PC-3 (cell line): ENCODE measurements around the gene HK1. TPM values are rescaled to one million over a fixed set of nuclear protein-coding genes. Genes with fewer than 3 reads are reported as not detected.

Experiments used
- ATAC-seq: fragments of 200-7000 bp; cut with Tn5 transposase; 2 replicates; pipeline ENCODE4 v1.9.1; 2020; ENCODE audit warnings: mild to moderate bottlenecking, moderate library complexity
- BruUV-seq: library from RNA; stranded (reverse); fragments of 400-500 nt; replicated peaks from 2 replicates; lab custom pipeline; 2021; lab: Mats Ljungman, UMichigan
- CTCF ChIA-PET: fragments of 300-600 bp; sonication (Branson Sonifier 250); formaldehyde crosslinking; loops from one replicate; lab custom pipeline; 2022; ENCODE audit warnings: antibody characterized with exemption; lab: Charles Lee
- POLR2A ChIA-PET: fragments of 300-600 bp; sonication (Branson Sonifier 250); formaldehyde crosslinking; loops from one replicate; lab custom pipeline; 2022; ENCODE audit warnings: antibody characterized with exemption; ENCODE audit not compliant: unreplicated experiment; lab: Charles Lee
- DNase-seq: peaks from one replicate; pipeline ENCODE4 v3.0.0-alpha.2; 2015
- H2AFZ ChIP-seq: fragments of 300-600 bp; sonication (generic); 2 replicates; pipeline ENCODE4 v1.6.0; 2016; ENCODE audit warnings: antibody characterized with exemption, low read length
- H3F3A ChIP-seq: fragments of 300-600 bp; sonication (generic); one replicate; pipeline ENCODE4 v1.6.0; 2017; ENCODE audit warnings: antibody characterized with exemption, low read length, control low read depth, mild to moderate bottlenecking; ENCODE audit not compliant: unreplicated experiment
- H3K27ac ChIP-seq: fragments of 300-600 bp; sonication (generic); 2 replicates; pipeline ENCODE4 v1.5.1; 2016; ENCODE audit warnings: mild to moderate bottlenecking, low read length
- H3K27me3 ChIP-seq: fragments of 300-600 bp; sonication (generic); 2 replicates; pipeline ENCODE4 v1.6.1; 2016; ENCODE audit warnings: low read length, mixed read lengths
- H3K36me3 ChIP-seq: fragments of 300-600 bp; sonication (generic); 2 replicates; pipeline ENCODE4 v1.6.1; 2016; ENCODE audit warnings: low read depth, mixed run types, low read length, mixed read lengths
- H3K4me1 ChIP-seq: fragments of 300-600 bp; sonication (generic); 2 replicates; pipeline ENCODE4 v1.5.1; 2016; ENCODE audit warnings: low read length; ENCODE audit not compliant: insufficient read depth
- H3K4me2 ChIP-seq: fragments of 300-600 bp; sonication (generic); 2 replicates; pipeline ENCODE4 v1.6.0; 2016; ENCODE audit warnings: low read length
- H3K4me3 ChIP-seq: fragments of 300-600 bp; sonication (generic); 2 replicates; pipeline ENCODE4 v1.5.1; 2016; ENCODE audit warnings: mild to moderate bottlenecking, low read length, mixed read lengths
- H3K79me2 ChIP-seq: fragments of 300-600 bp; sonication (generic); 2 replicates; pipeline ENCODE4 v1.6.1; 2017; ENCODE audit warnings: low read length, mixed read lengths
- H3K9ac ChIP-seq: fragments of 300-600 bp; sonication (generic); 2 replicates; pipeline ENCODE4 v1.6.0; 2016; ENCODE audit warnings: mild to moderate bottlenecking, low read length
- H3K9me2 ChIP-seq: fragments of 300-600 bp; sonication (generic); replicated peaks from 2 replicates; pipeline ENCODE4 v1.6.1; 2016; ENCODE audit warnings: mixed run types, low read length, mixed read lengths
- H3K9me3 ChIP-seq: fragments of 300-600 bp; sonication (generic); 2 replicates; pipeline ENCODE4 v1.6.1; 2016; ENCODE audit warnings: low read length, mixed read lengths
- H4K20me1 ChIP-seq: fragments of 300-600 bp; sonication (generic); 2 replicates; pipeline ENCODE4 v1.6.1; 2016; ENCODE audit warnings: low read length, mixed read lengths
- CTCF ChIP-seq: fragments of 300-600 bp; sonication (generic); conservative IDR thresholded peaks from 2 replicates; pipeline ENCODE4 v1.5.1; 2017; ENCODE audit warnings: antibody characterized with exemption, low read depth, mild to moderate bottlenecking, low read length
- EZH2 ChIP-seq: fragments of 300-600 bp; sonication (generic); IDR thresholded peaks from one replicate; pipeline ENCODE4 v1.6.1; 2017; ENCODE audit warnings: antibody characterized with exemption, mild to moderate bottlenecking, low read length; ENCODE audit not compliant: unreplicated experiment
- EZH2phosphoT487 ChIP-seq: fragments of 300-600 bp; sonication (generic); IDR thresholded peaks from 2 replicates; pipeline ENCODE4 v1.6.1; 2018; ENCODE audit warnings: mild to moderate bottlenecking, antibody characterized with exemption, low read length, borderline replicate concordance
- intact Hi-C: fragments of 100-400 bp; cut with micrococcal nuclease; formaldehyde crosslinking; loops from 2 replicates; pipeline ENCODE4 v1.9.0; 2023
- total RNA-seq: library from RNA; depleted of rRNA; stranded (reverse); fragments of >200 nt; gene quantifications from 2 replicates; pipeline ENCODE4 v1.2.3, GENCODE V29; 2014

The HK1 gene
- total RNA-seq, 1 experiment from 2014 or later, result 189 TPM

- Histone ChIP-seq H3K4me3 (no peak overlapping the region), H3K9me3 (no peaks in the 10 kb centered on the region), H4K20me1 (no peaks in the 10 kb centered on the region), H2AFZ (no peak overlapping the region), H3F3A (peaks cover 17% of the 10 kb centered on the region), H3K9ac (no peak overlapping the region), H3K4me2 (no peak overlapping the region), H3K27ac (peak overlapping the region; percentile 56; the same call in 1 of the 2 replicates), H3K9me2 (no peaks in the 10 kb centered on the region), H3K79me2 (no peaks in the 10 kb centered on the region), H3K36me3 (no peaks in the 10 kb centered on the region), H3K27me3 (no peaks in the 10 kb centered on the region), H3K4me1 (peaks cover 41% of the 10 kb centered on the region)
- POLR2A ChIA-PET, result no interaction called here
- DNase-seq (no peak), ATAC-seq (no peak)
- BruUV-seq, result no TSS peak
- TF ChIP-seq CTCF (no peak), EZH2 (no peak), EZH2phosphoT487 (no peak)
- CTCF ChIA-PET, result interaction anchor here (1.0 kb wide), 1 partner anchor 12 kb away, joined by 4 read pairs; no protein-coding TSS in a partner anchor
- intact Hi-C loops, result loop anchor here (5.0 kb wide), 1 partner anchor 32 kb away; no protein-coding TSS in a partner anchor
These were observed 156.6 kb downstream of the HK1 start for GRCh38 chr10:69434926-69435325.

DNA sequence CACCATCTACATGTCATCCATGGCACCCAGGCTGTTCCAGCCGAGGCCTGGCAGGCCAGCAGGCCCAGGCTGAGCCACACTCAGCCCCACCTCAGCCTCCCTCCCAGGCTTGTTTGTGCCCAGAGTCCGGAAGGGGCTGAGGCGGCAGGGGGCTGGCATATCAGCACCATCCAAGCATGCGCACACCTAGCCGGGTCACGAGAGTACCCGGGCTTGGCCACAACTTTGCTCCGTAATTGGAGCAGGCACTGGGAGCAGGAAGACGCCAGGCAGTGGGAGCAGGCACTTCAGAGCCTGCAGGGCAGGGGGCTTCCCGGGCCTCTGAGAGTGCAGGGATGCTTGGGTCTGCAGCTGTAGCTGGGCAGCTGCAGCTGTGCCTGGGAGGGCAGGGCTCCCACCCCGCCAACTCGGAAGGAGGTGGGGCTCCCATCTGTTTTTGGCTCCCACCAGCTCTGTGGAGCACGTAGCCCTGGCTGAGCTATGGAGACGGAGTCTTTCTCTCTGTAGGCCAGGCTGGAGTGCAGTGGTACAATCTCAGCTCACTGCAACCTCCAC lies 157.7 kb downstream of the HK1 start:
- Histone ChIP-seq H2AFZ (no peak overlapping the region), H3K79me2 (no peaks in the 10 kb centered on the region), H3K4me1 (peaks cover 52% of the 10 kb centered on the region), H3K9me2 (no peaks in the 10 kb centered on the region), H3K27me3 (no peaks in the 10 kb centered on the region), H3K9ac (no peak overlapping the region), H3K9me3 (no peaks in the 10 kb centered on the region), H3K4me2 (no peak overlapping the region), H3K27ac (no peak overlapping the region), H3K36me3 (no peaks in the 10 kb centered on the region), H4K20me1 (no peaks in the 10 kb centered on the region), H3F3A (peaks cover 24% of the 10 kb centered on the region), H3K4me3 (no peak overlapping the region)
- no peak for TF ChIP-seq CTCF
- no peak for TF ChIP-seq EZH2phosphoT487
- no peak for TF ChIP-seq EZH2
- ChIA-PET CTCF (no interaction called here), POLR2A (no interaction called here)
- no peak for DNase-seq
- no peak for ATAC-seq
- no TSS peak for BruUV-seq
- intact Hi-C loops, result no loop called here
